ENCODE results near the gene PRR12. TPM values are rescaled to one million over a fixed set of nuclear protein-coding genes. Genes with fewer than 3 reads are reported as not detected.
"Not testable (repeated sequence)": the region's sequence is repeated elsewhere in the genome, so short reads cannot be mapped to it uniquely, and the experiment has no call there.

The PRR12 gene
- total and polyA plus RNA-seq, 12 donors: 5.2 to 19.2 (median 16.2) TPM

- DNase-seq: no peak
- peaks cover 4 to 79% (median 30%) of the 10 kb centered on the region in 9 donors for H3K36me3 ChIP-seq
- H3K27me3 ChIP-seq: no peaks in the 10 kb centered on the region
- TF ChIP-seq CTCF (IDR thresholded peaks at IDR 0.05): no peak
- H3K9me3 ChIP-seq: peaks cover 0 to 6% (median 0%) of the 10 kb centered on the region in 11 donors
- WGBS, 2 donors: 93 to 96% methylated on average over 22 to 23 of the region's 23 CpGs
- H3K4me1 ChIP-seq: peaks cover 0 to 26% (median 5%) of the 10 kb centered on the region in 9 donors
- no peak overlapping the region for H3K4me3 ChIP-seq
- no peak for ATAC-seq
- intact Hi-C loops (cut with DNase I): no loop called here
- H3K27ac ChIP-seq: no peak overlapping the region
Observed at GRCh38 chr19:49615861-49616260, 24.9 kb downstream of the PRR12 start.

- H3K27ac ChIP-seq: no peak overlapping the region
- TF ChIP-seq CTCF (IDR thresholded peaks at IDR 0.05): no peak
- intact Hi-C loops (cut with DNase I): no loop called here
- no peaks in the 10 kb centered on the region for H3K27me3 ChIP-seq
- peaks cover 0 to 26% (median 5%) of the 10 kb centered on the region in 9 donors for H3K4me1 ChIP-seq
- no peak overlapping the region for H3K4me3 ChIP-seq
- H3K36me3 ChIP-seq: peaks cover 4 to 77% (median 33%) of the 10 kb centered on the region in 9 donors
- ATAC-seq (no peak), DNase-seq (no peak)
- 97 to 98% methylated on average over 7 of the region's 7 CpGs for WGBS, 2 donors
- peaks cover 0 to 6% (median 0%) of the 10 kb centered on the region in 11 donors for H3K9me3 ChIP-seq
Observed at GRCh38 chr19:49616532-49616931, 25.6 kb downstream of the PRR12 start.

GRCh38 chr19:49616945-49617344 lies 26.0 kb downstream of the PRR12 start:
- H3K36me3 ChIP-seq: peaks cover 4 to 82% (median 37%) of the 10 kb centered on the region in 9 donors
- H3K4me1 ChIP-seq: peaks cover 0 to 24% (median 5%) of the 10 kb centered on the region in 9 donors
- H3K27ac ChIP-seq: no peak overlapping the region
- H3K9me3 ChIP-seq: peaks cover 0 to 6% (median 0%) of the 10 kb centered on the region in 11 donors
- no peaks in the 10 kb centered on the region for H3K27me3 ChIP-seq
- no peak overlapping the region for H3K4me3 ChIP-seq
- no peak for TF ChIP-seq CTCF (IDR thresholded peaks at IDR 0.05)
- intact Hi-C loops (cut with DNase I): no loop called here
- 94 to 95% methylated on average over 7 of the region's 7 CpGs for WGBS, 2 donors
- ATAC-seq (no peak), DNase-seq (no peak)

DNA sequence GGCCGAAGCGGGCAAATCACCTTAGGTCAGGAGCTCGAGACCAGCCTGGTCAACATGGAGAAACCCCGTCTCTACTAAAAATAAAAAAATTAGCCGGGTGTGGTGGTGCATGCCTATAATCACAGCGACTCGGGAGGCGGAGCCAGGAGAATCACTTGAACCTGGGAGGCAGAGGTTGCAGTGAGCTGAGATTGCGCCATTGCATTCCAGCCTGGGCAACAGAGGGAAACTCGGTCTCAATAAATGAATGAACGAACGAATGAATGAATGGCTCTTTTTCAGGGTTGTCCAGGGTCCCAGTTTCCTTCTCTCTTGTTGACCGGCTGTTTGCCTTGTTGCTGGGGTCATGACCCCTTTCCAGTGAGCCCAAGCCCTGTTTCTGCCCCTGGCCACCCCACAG lies 26.9 kb downstream of the PRR12 start:
- DNase-seq; H3K27ac ChIP-seq; H3K4me3 ChIP-seq; ATAC-seq; H3K9me3 ChIP-seq; intact Hi-C loops (cut with DNase I); H3K27me3 ChIP-seq: not testable (repeated sequence)
- H3K36me3 ChIP-seq: peaks cover 4 to 86% (median 39%) of the 10 kb centered on the region in 9 donors
- 91 to 95% methylated on average over 13 of the region's 13 CpGs for WGBS, 2 donors
- H3K4me1 ChIP-seq: peaks cover 0 to 17% (median 4%) of the 10 kb centered on the region in 9 donors

Measured in heart right ventricle (tissue), 16 donors.